HEK293T (cell line): Measurements from ENCODE around the gene PLEKHA7.

Experiments
- CTCF ChIA-PET: fragments of 350-600 bp; formaldehyde crosslinking; extraction: SDS; loops from one replicate; lab custom pipeline; 2021; ENCODE audit warnings: antibody characterized with exemption, inconsistent platforms; lab: Yijun Ruan, JAX
- POLR2A ChIA-PET: fragments of 350-600 bp; formaldehyde crosslinking; extraction: SDS; loops from one replicate; lab custom pipeline; 2020; ENCODE audit warnings: antibody characterized with exemption, inconsistent platforms; lab: Yijun Ruan, JAX
- DNase-seq: peaks from one replicate; pipeline ENCODE4 v3.0.0; 2012; ENCODE audit warnings: mixed read lengths; ENCODE audit errors: extremely low spot score
- ARNT ChIP-seq: fragments of 450-650 bp; IDR thresholded peaks from 2 replicates; pipeline ENCODE4 v1.6.1; 2017; ENCODE audit warnings: mild to moderate bottlenecking
- BHLHE40 ChIP-seq: fragments of 450-650 bp; IDR thresholded peaks from 2 replicates; pipeline ENCODE4 v1.6.1; 2016; ENCODE audit warnings: mild to moderate bottlenecking, moderate library complexity, borderline replicate concordance
- CTBP1 ChIP-seq: fragments of 450-650 bp; IDR thresholded peaks from 2 replicates; pipeline ENCODE4 v1.6.1; 2016; ENCODE audit warnings: borderline replicate concordance
- ELF4 ChIP-seq: fragments of 450-650 bp; IDR thresholded peaks from 2 replicates; pipeline ENCODE4 v1.6.1; 2017; ENCODE audit warnings: antibody characterized with exemption
- FOXA1 ChIP-seq: fragments of 450-650 bp; IDR thresholded peaks from 2 replicates; pipeline ENCODE4 v1.6.1; 2016; ENCODE audit warnings: mild to moderate bottlenecking
- FOXK2 ChIP-seq: fragments of 450-650 bp; IDR thresholded peaks from 2 replicates; pipeline ENCODE4 v1.6.1; 2016; ENCODE audit warnings: mild to moderate bottlenecking
- FOXM1 ChIP-seq: fragments of 450-650 bp; IDR thresholded peaks from 2 replicates; pipeline ENCODE4 v1.6.1; 2017; ENCODE audit warnings: mild to moderate bottlenecking, borderline replicate concordance
- HDGF ChIP-seq: fragments of 450-650 bp; IDR thresholded peaks from 2 replicates; pipeline ENCODE4 v1.6.1; 2017; ENCODE audit warnings: antibody characterized with exemption, borderline replicate concordance
- L3MBTL2 ChIP-seq: fragments of 450-650 bp; conservative IDR thresholded peaks from 2 replicates; pipeline ENCODE4 v1.6.1; 2016; ENCODE audit warnings: mild to moderate bottlenecking
- LEF1 ChIP-seq: fragments of 450-650 bp; IDR thresholded peaks from 2 replicates; pipeline ENCODE4 v1.6.1; 2017; ENCODE audit warnings: mild to moderate bottlenecking, borderline replicate concordance
- NFRKB ChIP-seq: fragments of 450-650 bp; IDR thresholded peaks from 2 replicates; pipeline ENCODE4 v1.6.1; 2016; ENCODE audit warnings: mild to moderate bottlenecking, moderate library complexity
- SP1 ChIP-seq: fragments of 450-650 bp; IDR thresholded peaks from 2 replicates; pipeline ENCODE4 v1.6.1; 2017
- SUZ12 ChIP-seq: fragments of 450-650 bp; IDR thresholded peaks from 2 replicates; pipeline ENCODE4 v1.6.1; 2016; ENCODE audit warnings: mild to moderate bottlenecking
- TARDBP ChIP-seq: fragments of 450-650 bp; IDR thresholded peaks from 2 replicates; pipeline ENCODE4 v1.6.1; 2016
- ZNF384 ChIP-seq: fragments of 450-650 bp; IDR thresholded peaks from 2 replicates; pipeline ENCODE4 v1.6.1; 2016
- TF ChIP-seq, protein P1 (sequence below): fragments of 450-650 bp; IDR thresholded peaks from 2 replicates; pipeline ENCODE4 v1.6.1; 2016

PLEKHA7 gene

DNA sequence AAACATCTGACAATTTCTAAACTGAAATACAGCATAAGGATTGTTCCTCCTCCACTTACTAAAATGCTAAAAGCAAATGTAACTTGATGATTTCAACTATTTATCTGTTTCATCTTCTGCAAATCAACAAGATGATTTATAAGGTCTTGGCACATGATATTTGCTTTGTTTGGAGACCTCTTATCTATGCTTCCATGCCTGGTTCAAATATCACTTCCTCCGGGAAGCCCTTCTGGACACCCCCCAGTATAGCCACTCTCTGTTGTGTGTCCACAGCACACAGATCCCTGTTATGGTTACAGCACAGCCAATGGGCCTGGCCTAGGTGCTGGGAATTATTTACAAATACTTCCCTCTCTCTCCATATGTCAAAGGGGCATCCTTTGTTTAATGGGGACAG lies 160.9 kb downstream of the PLEKHA7 start:
- no peak for DNase-seq
- CTCF ChIA-PET, result no interaction called here
- POLR2A ChIA-PET, result no interaction called here
- TF ChIP-seq HDGF, result no peak
- no peak for TF ChIP-seq NFRKB
- no peak for TF ChIP-seq CTBP1
- TF ChIP-seq, protein P1, sequence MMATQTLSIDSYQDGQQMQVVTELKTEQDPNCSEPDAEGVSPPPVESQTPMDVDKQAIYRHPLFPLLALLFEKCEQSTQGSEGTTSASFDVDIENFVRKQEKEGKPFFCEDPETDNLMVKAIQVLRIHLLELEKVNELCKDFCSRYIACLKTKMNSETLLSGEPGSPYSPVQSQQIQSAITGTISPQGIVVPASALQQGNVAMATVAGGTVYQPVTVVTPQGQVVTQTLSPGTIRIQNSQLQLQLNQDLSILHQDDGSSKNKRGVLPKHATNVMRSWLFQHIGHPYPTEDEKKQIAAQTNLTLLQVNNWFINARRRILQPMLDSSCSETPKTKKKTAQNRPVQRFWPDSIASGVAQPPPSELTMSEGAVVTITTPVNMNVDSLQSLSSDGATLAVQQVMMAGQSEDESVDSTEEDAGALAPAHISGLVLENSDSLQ, result no peak
- TF ChIP-seq ZNF384, result no peak
- TF ChIP-seq FOXM1, result no peak

DNA sequence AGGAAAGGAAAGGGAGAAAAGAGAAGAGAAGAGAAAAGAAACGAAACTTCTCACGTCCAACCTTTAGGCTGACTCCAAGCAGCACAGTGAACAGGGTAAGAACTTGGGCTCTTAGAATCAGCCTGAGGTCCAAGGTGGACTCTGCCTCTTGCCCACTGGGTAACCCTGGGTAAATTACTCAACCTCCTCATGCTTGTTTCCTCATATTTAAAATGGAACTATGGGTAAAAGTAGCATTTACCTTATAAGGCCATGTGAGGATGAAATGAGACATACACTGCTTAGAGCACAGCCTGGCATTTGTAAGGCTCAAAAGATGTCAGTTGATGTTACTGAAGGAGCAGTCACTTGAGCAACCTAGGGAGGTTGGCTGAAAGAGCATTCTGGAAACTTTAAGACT lies 167.9 kb downstream of the PLEKHA7 start:
- POLR2A ChIA-PET, result no interaction called here
- no peak for DNase-seq
- CTCF ChIA-PET, result no interaction called here
- TF ChIP-seq SUZ12 (no peak), ZNF384 (no peak), BHLHE40 (no peak)

DNA sequence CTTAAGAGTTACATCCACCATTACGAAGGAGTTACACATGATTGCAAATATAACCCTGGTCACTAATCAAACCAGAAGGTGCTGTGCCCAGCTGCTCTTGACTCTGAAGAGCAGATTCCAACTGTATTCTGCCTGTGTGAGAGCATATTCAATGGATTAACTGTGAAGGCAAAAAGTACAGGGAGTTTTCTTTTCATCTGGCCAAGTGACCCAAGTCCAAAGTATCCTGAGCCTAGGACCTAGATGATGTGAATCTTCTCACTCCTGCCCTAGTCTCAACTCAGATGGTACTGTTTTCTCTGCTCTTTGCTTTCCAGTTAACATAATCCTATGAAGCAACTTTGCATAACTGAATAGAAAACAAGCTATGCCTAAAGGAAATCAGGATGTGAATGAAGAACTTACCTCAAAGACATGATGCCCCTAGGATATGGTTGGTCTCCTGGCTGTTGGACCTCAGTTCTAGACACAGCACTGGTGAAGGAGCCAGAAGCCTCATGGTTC lies 169.9 kb downstream of the PLEKHA7 start:
- TF ChIP-seq L3MBTL2, result no peak
- TF ChIP-seq, protein P1, result no peak
- no peak for TF ChIP-seq SUZ12
- TF ChIP-seq NFRKB, result no peak
- no peak for TF ChIP-seq SP1
- no peak for TF ChIP-seq CTBP1
- no peak for TF ChIP-seq ELF4
- TF ChIP-seq FOXK2, result no peak
- TF ChIP-seq LEF1, result no peak
- no peak for TF ChIP-seq FOXA1
- POLR2A ChIA-PET, result no interaction called here
- CTCF ChIA-PET, result no interaction called here
- DNase-seq, result no peak

DNA sequence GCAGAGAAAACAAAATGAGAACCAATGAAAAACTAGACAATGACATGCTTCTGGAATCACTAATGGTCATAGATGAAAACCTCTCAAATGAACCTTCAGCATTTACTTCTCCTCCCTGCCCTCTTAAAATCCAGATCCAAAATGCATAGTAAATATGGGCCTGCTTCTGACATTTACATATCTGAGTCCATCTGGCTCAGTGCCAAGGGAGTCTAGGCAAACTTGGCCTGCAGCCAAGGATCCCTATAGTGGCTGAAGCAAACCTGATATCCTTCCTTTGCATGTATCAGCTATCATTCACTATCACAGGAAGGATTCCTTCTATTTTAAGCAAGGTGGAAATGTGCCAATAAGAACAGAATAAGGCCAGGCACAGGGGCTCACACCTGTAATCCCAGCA lies 170.9 kb downstream of the PLEKHA7 start:
- ChIA-PET POLR2A (no interaction called here), CTCF (no interaction called here)
- no peak for TF ChIP-seq TARDBP
- TF ChIP-seq, protein P1, result no peak
- TF ChIP-seq HDGF, result no peak
- TF ChIP-seq FOXK2, result no peak
- TF ChIP-seq ZNF384, result no peak
- no peak for TF ChIP-seq FOXM1
- no peak for TF ChIP-seq SUZ12
- no peak for TF ChIP-seq BHLHE40
- TF ChIP-seq L3MBTL2, result no peak
- TF ChIP-seq FOXA1, result no peak
- no peak for TF ChIP-seq SP1
- TF ChIP-seq NFRKB, result no peak
- TF ChIP-seq CTBP1, result no peak
- no peak for TF ChIP-seq ELF4
- no peak for TF ChIP-seq LEF1
- TF ChIP-seq ARNT, result no peak
- DNase-seq, result no peak

DNA sequence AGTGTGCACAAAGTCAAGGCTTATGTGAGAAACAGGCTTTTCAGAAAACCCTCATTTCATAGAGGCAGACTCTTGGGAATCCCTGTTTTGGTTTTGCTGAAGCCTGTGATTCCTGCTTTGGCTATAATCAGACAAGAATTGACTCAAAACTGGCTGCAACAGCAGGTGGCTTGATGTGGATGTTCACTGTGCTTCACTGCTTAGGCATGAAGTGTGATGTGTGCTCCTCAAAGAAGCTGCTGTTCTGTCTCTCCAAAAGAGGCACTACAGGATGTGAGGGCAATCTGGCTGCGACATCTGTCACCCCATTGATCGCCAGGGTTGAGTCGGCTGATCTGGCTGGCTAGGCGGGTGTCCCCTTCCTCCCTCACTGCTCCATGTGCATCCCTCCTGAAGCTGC lies 172.2 kb downstream of the PLEKHA7 start:
- DNase-seq, result no peak
- ChIA-PET CTCF (no interaction called here), POLR2A (no interaction called here)
- TF ChIP-seq FOXA1 (no peak), L3MBTL2 (no peak), ARNT (no peak)

DNA sequence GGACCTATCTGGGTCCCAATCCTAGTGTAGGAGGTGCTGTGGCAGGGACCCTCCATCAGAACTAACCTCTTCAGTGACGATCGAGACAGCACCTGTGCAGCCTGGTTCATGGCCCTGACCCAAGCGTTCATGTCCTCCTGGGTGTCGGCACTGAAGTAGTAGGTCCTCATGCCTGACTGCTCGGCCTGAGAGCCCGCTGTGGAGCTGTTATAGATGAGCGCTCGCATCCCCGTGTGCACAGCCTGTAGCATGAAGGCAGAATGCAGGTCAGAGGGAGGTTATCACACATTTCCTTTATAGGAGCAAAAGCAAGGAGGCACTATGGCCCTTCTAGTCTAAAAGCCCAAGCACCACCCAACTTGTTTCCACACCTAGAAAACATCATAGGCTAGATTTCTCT lies 172.7 kb downstream of the PLEKHA7 start:
- no peak for DNase-seq
- CTCF ChIA-PET, result no interaction called here

DNA sequence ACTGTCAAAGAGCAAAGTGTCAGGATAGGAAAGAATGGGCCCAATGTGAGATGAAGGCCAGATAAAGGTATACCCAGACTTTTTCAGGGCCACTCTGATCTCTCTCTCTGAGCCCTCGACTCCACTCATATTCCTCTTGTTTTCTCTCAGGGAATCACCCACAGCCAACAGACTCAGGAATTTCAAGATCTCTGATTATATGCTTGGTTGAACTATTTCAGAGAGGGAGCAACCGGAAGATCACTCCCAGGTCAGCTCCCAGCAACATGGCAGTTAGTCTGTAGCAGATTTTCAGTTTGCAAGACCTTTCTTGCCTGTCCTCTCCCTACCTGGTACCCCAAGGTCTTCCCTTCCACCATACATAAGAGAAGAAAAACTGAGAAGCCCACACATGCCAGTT lies 173.3 kb downstream of the PLEKHA7 start:
- TF ChIP-seq FOXK2 (no peak), BHLHE40 (no peak)
- ChIA-PET POLR2A (no interaction called here), CTCF (no interaction called here)
- DNase-seq, result no peak

More for the DNA sequence above, 172.7 kb downstream of the PLEKHA7 start:
- POLR2A ChIA-PET, result no interaction called here
- TF ChIP-seq FOXA1 (no peak), SP1 (no peak)

DNA sequence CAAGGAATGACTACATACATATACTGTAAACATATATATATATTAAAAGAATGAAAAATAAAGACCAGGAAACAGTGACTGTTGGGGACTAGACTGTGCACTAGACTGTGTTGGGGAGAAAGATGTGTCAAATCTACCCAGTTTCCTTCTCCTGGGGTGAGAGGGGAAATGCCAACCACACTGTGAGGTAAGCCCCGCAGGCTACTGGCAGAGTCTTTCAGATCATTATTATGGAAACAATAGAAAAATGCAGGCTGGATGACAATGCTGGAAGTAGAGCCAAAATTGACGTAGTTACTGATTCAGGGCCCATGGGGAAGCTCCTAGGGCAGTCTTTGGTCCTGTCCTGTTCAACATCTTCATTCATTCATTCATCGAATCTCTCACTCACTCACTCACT lies 174.4 kb downstream of the PLEKHA7 start:
- ChIA-PET POLR2A (no interaction called here), CTCF (no interaction called here)
- DNase-seq, result no peak
- no peak for TF ChIP-seq FOXM1
- TF ChIP-seq, protein P1, result no peak
- TF ChIP-seq CTBP1, result no peak
- TF ChIP-seq ELF4, result no peak
- TF ChIP-seq L3MBTL2, result no peak
- no peak for TF ChIP-seq SP1
- TF ChIP-seq TARDBP, result no peak
- TF ChIP-seq FOXK2, result no peak
